ENCODE results near the gene EPS8. TPM values are rescaled to one million over a fixed set of nuclear protein-coding genes. Genes with fewer than 3 reads are reported as not detected.
"Not testable (repeated sequence)": the region's sequence is repeated elsewhere in the genome, so short reads cannot be mapped to it uniquely, and the experiment has no call there.

The EPS8 gene
- total and polyA plus RNA-seq, 2 experiments from 2014 or later = 3.1 to 6.0 TPM

DNA sequence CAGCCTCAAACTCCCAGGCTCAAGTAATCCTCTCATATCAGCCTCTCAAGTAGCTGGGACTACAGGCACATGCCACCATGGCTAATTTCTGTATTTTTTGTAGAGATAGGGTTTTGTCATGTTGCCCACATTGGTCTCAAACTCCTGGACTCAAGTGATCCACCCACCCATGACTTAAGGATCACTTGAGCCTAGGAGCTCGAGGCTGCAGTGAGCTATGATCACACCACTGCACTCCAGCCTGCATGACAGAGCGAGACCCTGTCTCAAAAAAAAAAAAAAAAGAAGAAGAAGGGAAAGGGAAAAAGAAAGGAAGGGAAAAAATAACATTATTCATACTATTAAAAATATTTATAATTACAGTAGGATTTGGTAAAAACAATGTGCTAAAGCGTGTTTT lies 19.2 kb downstream of the EPS8 start:
- TF ChIP-seq, protein P1, sequence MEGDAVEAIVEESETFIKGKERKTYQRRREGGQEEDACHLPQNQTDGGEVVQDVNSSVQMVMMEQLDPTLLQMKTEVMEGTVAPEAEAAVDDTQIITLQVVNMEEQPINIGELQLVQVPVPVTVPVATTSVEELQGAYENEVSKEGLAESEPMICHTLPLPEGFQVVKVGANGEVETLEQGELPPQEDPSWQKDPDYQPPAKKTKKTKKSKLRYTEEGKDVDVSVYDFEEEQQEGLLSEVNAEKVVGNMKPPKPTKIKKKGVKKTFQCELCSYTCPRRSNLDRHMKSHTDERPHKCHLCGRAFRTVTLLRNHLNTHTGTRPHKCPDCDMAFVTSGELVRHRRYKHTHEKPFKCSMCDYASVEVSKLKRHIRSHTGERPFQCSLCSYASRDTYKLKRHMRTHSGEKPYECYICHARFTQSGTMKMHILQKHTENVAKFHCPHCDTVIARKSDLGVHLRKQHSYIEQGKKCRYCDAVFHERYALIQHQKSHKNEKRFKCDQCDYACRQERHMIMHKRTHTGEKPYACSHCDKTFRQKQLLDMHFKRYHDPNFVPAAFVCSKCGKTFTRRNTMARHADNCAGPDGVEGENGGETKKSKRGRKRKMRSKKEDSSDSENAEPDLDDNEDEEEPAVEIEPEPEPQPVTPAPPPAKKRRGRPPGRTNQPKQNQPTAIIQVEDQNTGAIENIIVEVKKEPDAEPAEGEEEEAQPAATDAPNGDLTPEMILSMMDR (IDR thresholded peaks at IDR 0.05; ENCODE audit: low read depth, low read length) = no peak
- H3K4me3 ChIP-seq = no peak overlapping the region
- H3K9me3 ChIP-seq (ENCODE audit: low read depth) = no peaks in the 10 kb centered on the region
- H3K36me3 ChIP-seq = no peaks in the 10 kb centered on the region
- no peaks in the 10 kb centered on the region for H3K4me1 ChIP-seq (ENCODE audit: low read depth)
- no peak overlapping the region for H3K27ac ChIP-seq
- H3K27me3 ChIP-seq = no peaks in the 10 kb centered on the region
- no peak for DNase-seq (ENCODE audit: low read depth in 1 of 2, low spot score in 1 of 2)

DNA sequence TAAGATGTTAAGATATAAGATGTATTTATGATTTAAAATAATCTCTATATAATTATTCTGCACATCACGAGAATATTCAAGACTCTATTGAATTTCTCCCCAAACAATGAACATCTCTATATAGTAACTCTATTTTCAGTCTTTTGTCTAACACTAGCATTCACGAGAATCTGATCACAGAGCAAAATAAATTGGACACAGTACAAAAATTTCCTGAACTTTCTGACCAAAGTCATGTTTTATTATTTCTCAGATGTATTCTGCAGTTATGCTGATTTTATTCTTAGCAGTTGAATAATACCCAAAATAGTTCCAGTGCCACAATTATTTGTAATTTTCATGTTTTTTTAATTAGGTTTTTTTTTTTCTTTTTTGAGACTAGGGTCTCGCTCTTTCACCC lies 19.6 kb downstream of the EPS8 start:
- TF ChIP-seq, protein P1 (IDR thresholded peaks at IDR 0.05; ENCODE audit: low read depth, low read length) = no peak
- Histone ChIP-seq H3K36me3 (no peaks in the 10 kb centered on the region), H3K27ac (no peak overlapping the region), H3K4me1 (ENCODE audit: low read depth) (no peaks in the 10 kb centered on the region), H3K4me3 (no peak overlapping the region), H3K9me3 (ENCODE audit: low read depth) (no peaks in the 10 kb centered on the region), H3K27me3 (no peaks in the 10 kb centered on the region)
- no peak for DNase-seq (ENCODE audit: low read depth in 1 of 2, low spot score in 1 of 2)

DNA sequence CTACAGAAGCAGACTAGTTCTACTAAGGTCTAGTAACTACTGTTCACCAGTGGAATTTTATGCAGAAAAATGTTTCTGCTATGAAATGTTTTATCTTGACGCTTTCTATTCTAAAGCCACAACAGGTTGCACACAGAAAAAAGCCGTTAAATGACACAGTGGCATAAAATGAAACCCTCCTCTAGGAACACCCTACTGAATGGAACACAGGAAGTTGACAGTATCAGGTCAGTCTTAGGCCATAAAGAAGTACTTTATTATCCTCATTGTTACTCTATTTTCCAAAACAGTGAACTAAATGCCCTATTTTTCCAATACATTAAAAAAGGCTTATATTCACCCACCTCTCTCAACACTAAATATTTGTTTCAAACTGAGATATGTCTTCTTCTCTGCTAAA lies 21.9 kb downstream of the EPS8 start:
- Histone ChIP-seq H3K27ac (no peak overlapping the region), H3K27me3 (no peaks in the 10 kb centered on the region), H3K36me3 (no peaks in the 10 kb centered on the region), H3K9me3 (ENCODE audit: low read depth) (no peaks in the 10 kb centered on the region), H3K4me1 (ENCODE audit: low read depth) (no peaks in the 10 kb centered on the region), H3K4me3 (no peak overlapping the region)
- no peak for DNase-seq (ENCODE audit: low read depth in 1 of 2, low spot score in 1 of 2)
- TF ChIP-seq, protein P1 (IDR thresholded peaks at IDR 0.05; ENCODE audit: low read depth, low read length) = no peak

DNA sequence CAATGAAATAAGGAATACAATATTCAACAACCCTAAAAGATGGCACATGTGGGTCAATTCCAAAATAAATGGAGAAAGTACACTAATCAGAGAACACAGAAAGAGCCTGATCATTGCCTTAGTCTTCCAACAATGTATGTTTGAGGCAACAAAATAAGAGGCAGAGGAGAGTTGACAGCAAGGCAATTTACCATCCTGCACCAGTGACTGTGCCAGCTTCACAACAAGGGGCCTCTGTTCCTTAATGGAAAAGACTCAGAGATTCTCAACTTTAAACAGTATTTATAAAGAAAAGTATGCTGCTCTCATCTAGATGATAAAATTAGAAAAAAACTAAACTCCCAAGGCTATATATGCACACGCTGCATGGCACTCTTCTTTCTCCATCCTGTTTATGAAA lies 25.9 kb downstream of the EPS8 start:
- TF ChIP-seq, protein P1 (IDR thresholded peaks at IDR 0.05; ENCODE audit: low read depth, low read length) = no peak
- no peak for DNase-seq (ENCODE audit: low read depth in 1 of 2, low spot score in 1 of 2)
- H3K9me3 ChIP-seq (ENCODE audit: low read depth) = no peaks in the 10 kb centered on the region
- H3K4me1 ChIP-seq (ENCODE audit: low read depth) = no peaks in the 10 kb centered on the region
- H3K27ac ChIP-seq = no peak overlapping the region
- no peaks in the 10 kb centered on the region for H3K27me3 ChIP-seq
- no peak overlapping the region for H3K4me3 ChIP-seq
- no peaks in the 10 kb centered on the region for H3K36me3 ChIP-seq

DNA sequence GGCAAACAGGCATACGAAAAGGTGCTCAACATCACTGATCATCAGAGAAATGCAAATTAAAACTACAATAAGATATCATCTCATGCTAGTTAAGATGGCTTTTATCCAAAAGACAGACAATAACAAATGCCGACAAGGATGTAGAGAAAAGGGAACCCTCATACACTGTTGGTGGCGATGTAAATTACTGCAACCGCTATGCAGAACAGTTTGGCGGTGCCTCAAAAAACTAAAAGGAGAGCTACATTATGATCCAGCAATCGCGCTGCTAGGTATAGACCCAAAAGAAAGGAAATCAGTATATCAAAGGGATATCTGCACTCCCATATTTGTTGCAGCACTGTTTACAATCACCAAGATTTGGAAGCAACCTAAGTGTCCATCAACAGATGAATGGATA lies 27.0 kb downstream of the EPS8 start:
- H3K4me1 ChIP-seq (ENCODE audit: low read depth); H3K27ac ChIP-seq; DNase-seq (ENCODE audit: low read depth in 1 of 2, low spot score in 1 of 2); H3K36me3 ChIP-seq; H3K4me3 ChIP-seq; H3K9me3 ChIP-seq (ENCODE audit: low read depth); H3K27me3 ChIP-seq: not testable (repeated sequence)

DNA sequence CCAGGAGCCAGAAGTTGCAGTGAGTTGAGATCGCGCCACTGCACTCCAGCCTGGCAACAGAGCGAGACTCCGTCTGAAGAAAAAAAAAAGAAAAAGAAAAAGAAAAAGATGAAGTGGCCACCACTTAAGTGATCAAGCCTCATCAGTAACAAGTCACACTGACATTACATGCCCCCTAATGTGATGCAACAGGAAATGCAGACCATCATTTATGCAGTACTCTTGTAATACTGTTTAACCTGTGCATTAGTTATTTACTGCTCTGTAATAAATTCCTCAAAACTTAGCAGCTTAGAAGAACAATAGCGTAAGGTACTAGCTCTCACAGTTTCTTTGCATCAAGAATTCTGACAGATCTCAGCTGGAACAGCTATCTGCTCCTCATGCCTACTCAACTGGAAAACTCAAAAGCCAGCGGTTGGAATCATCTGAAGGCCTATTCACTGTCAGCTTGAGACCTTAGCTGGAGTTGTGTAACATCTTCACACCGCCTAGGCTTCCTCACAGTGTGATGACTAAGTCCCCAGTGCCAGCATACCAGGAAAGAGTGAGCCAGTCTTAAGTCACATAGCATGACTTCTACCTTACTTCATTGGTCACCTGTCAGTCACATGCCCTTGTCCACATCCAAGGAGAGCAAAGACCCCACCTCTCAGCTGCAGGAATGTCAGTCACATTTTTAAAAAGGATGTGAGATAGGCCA lies 31.5 kb downstream of the EPS8 start:
- Histone ChIP-seq H3K36me3 (no peaks in the 10 kb centered on the region), H3K4me1 (ENCODE audit: low read depth) (no peaks in the 10 kb centered on the region), H3K4me3 (no peak overlapping the region), H3K27me3 (no peaks in the 10 kb centered on the region), H3K9me3 (ENCODE audit: low read depth) (no peaks in the 10 kb centered on the region), H3K27ac (no peak overlapping the region)
- peak in 1 of 2 donors; percentile 80 for DNase-seq (ENCODE audit: low read depth in 1 of 2, low spot score in 1 of 2)
- TF ChIP-seq, protein P1 (IDR thresholded peaks at IDR 0.05; ENCODE audit: low read depth, low read length) = no peak
